DMS53 treated with DMSO at 0.1 percent for 48 hours (cell line): ENCODE data around the gene PTPRN.
"Not testable (repeated sequence)": the region's sequence is repeated elsewhere in the genome, so short reads cannot be mapped to it uniquely, and the experiment has no call there.

Source experiments
- DNase-seq: peaks from one replicate; lab custom pipeline; 2025; ENCODE audit not compliant: unreplicated experiment; lab: John Stamatoyannopoulos, UW

PTPRN gene

GRCh38 chr2:219289195-219289536 lies 20.0 kb downstream of the PTPRN start:
- no peak for DNase-seq

GRCh38 chr2:219287580-219288265 lies 21.5 kb downstream of the PTPRN start:
- no peak for DNase-seq

- not testable (repeated sequence) for DNase-seq
Observed at GRCh38 chr2:219287116-219287440, 22.1 kb downstream of the PTPRN start.

GRCh38 chr2:219286436-219287115 lies 22.6 kb downstream of the PTPRN start:
- no peak for DNase-seq

- DNase-seq = no peak
Observed at GRCh38 chr2:219285894-219286425, 23.2 kb downstream of the PTPRN start.

- DNase-seq = no peak
Observed at GRCh38 chr2:219285373-219285735, 23.8 kb downstream of the PTPRN start.

GRCh38 chr2:219284501-219285372 lies 24.5 kb downstream of the PTPRN start:
- no peak for DNase-seq

- no peak for DNase-seq
Observed at GRCh38 chr2:219282943-219283581, 26.1 kb downstream of the PTPRN start.

- no peak for DNase-seq
Observed at GRCh38 chr2:219282375-219282774, 26.8 kb downstream of the PTPRN start.

GRCh38 chr2:219281588-219281987 lies 27.6 kb downstream of the PTPRN start:
- no peak for DNase-seq

- no peak for DNase-seq
Observed at GRCh38 chr2:219280651-219281050, 28.6 kb downstream of the PTPRN start.

- no peak for DNase-seq
Observed at GRCh38 chr2:219279916-219280516, 29.2 kb downstream of the PTPRN start.

GRCh38 chr2:219279151-219279915 lies 29.9 kb downstream of the PTPRN start, which contains the start of gene DNAJB2:
DNAJB2 (plus strand) TSS chr2:219279366; CDS start chr2:219279834, 468 bp downstream.
- DNase-seq = peak; percentile 89

GRCh38 chr2:219278655-219279150 lies 30.5 kb downstream of the PTPRN start:
- no peak for DNase-seq

GRCh38 chr2:219277703-219278654 lies 31.2 kb downstream of the PTPRN start:
- DNase-seq = peak; percentile 68

GRCh38 chr2:219274361-219274921 lies 34.8 kb downstream of the PTPRN start:
- DNase-seq = no peak

GRCh38 chr2:219273937-219274336 lies 35.3 kb downstream of the PTPRN start:
- DNase-seq = no peak

- no peak for DNase-seq
Observed at GRCh38 chr2:219272995-219273394, 36.2 kb downstream of the PTPRN start.
